Astrocyte (in vitro differentiated cells and primary cell): ENCODE results near the gene ERFL. TPM values are rescaled to one million over a fixed set of nuclear protein-coding genes. Genes with fewer than 3 reads are reported as not detected.

Experiments used
- DNase-seq: peaks from one replicate; pipeline ENCODE4 v3.0.0-alpha.2; 2010; ENCODE audit warnings: low read depth
- FAIRE-seq: peaks from 2 replicates; lab custom pipeline; 2011; peaks lifted over from hg19 to GRCh38; lab: Jason Lieb, UNC
- H2AFZ ChIP-seq: 2 replicates; pipeline ENCODE4 v1.6.0; 2012; ENCODE audit warnings: low read depth, low read length, inconsistent platforms
- H3K27ac ChIP-seq: 2 replicates; pipeline ENCODE4 v1.5.1; 2011; ENCODE audit warnings: low read depth, low read length, inconsistent platforms
- H3K27me3 ChIP-seq: 2 replicates; pipeline ENCODE4 v1.6.0; 2011; ENCODE audit warnings: low read length, inconsistent platforms; ENCODE audit not compliant: insufficient read depth
- H3K36me3 ChIP-seq: 2 replicates; pipeline ENCODE4 v1.5.1; 2011; ENCODE audit warnings: low read length, inconsistent platforms; ENCODE audit not compliant: insufficient read depth
- H3K4me1 ChIP-seq: 2 replicates; pipeline ENCODE4 v1.5.1; 2011; ENCODE audit warnings: low read length, inconsistent platforms; ENCODE audit not compliant: insufficient read depth
- H3K4me2 ChIP-seq: 2 replicates; pipeline ENCODE4 v1.6.0; 2012; ENCODE audit warnings: low read length, inconsistent platforms
- H3K4me3 ChIP-seq: 2 replicates; pipeline ENCODE4 v1.5.1; 2011; ENCODE audit warnings: low read depth, mild to moderate bottlenecking, low read length, inconsistent platforms; ENCODE audit not compliant: insufficient read depth
- H3K79me2 ChIP-seq: 2 replicates; pipeline ENCODE4 v1.6.0; 2012; ENCODE audit warnings: mild to moderate bottlenecking, low read length, inconsistent platforms; ENCODE audit not compliant: insufficient read depth
- H3K9ac ChIP-seq: 2 replicates; pipeline ENCODE4 v1.6.0; 2012; ENCODE audit warnings: mild to moderate bottlenecking, low read length, inconsistent platforms
- H3K9me3 ChIP-seq: 2 replicates; pipeline ENCODE4 v1.5.1; 2012; ENCODE audit warnings: low read depth, mild to moderate bottlenecking, low read length, inconsistent platforms; ENCODE audit not compliant: insufficient read depth
- H4K20me1 ChIP-seq: 2 replicates; pipeline ENCODE4 v1.6.0; 2012; ENCODE audit warnings: low read length, inconsistent platforms; ENCODE audit not compliant: insufficient read depth
- H3K27ac Mint-ChIP-seq: one replicate; pipeline ENCODE4 v1.8.0; 2021; ENCODE audit warnings: mild to moderate bottlenecking, mixed read lengths; ENCODE audit not compliant: unreplicated experiment
- H3K27me3 Mint-ChIP-seq: one replicate; pipeline ENCODE4 v1.8.0; 2021; ENCODE audit warnings: low read depth, mixed read lengths; ENCODE audit not compliant: unreplicated experiment
- H3K36me3 Mint-ChIP-seq: one replicate; pipeline ENCODE4 v1.8.0; 2021; ENCODE audit warnings: low read depth, mixed read lengths; ENCODE audit not compliant: unreplicated experiment
- H3K4me1 Mint-ChIP-seq: one replicate; pipeline ENCODE4 v1.8.0; 2021; ENCODE audit warnings: low read depth, mixed read lengths; ENCODE audit not compliant: unreplicated experiment
- H3K4me3 Mint-ChIP-seq: one replicate; pipeline ENCODE4 v1.8.0; 2021; ENCODE audit warnings: mild to moderate bottlenecking, moderate library complexity, mixed read lengths; ENCODE audit not compliant: unreplicated experiment
- H3K9me3 Mint-ChIP-seq: one replicate; pipeline ENCODE4 v1.8.0; 2021; ENCODE audit warnings: mild to moderate bottlenecking, mixed read lengths; ENCODE audit not compliant: unreplicated experiment
- EZH2 ChIP-seq: IDR thresholded peaks from 2 replicates; pipeline ENCODE4 v1.6.1; 2012; ENCODE audit warnings: mild to moderate bottlenecking, low read length, inconsistent platforms; ENCODE audit not compliant: insufficient read depth
- total RNA-seq: library from RNA; stranded (reverse); gene quantifications from 2 replicates; pipeline ENCODE4 v1.2.1, GENCODE V29; 2021
- TF ChIP-seq, protein P1 (sequence below): IDR thresholded peaks from 2 replicates; pipeline ENCODE4 v1.5.1; 2011; ENCODE audit warnings: low read depth, mild to moderate bottlenecking, inconsistent platforms, low read length, moderate library complexity; ENCODE audit not compliant: insufficient read depth

Gene ERFL
- total RNA-seq, 1 donor from 2014 or later: 0.41 TPM

DNA sequence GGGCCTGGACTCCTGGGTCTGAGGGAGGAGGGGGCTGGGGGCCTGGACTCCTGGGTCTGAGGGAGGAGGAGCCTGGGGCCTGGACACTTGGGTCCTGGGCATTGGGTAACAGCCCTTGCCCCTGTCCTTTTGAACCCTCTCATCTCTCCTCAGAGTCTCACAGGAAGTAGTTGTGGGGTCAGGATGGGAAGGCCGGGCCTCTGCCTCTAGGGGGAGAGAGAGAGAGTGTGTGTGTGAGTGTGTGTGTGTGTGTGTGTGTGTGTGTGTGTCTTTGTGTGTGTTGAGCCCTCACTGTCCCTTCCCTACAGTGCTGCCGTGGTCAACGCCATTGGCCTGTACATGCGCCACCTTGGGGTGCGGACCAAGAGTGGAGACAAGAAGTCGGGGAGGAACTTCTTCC lies 34.4 kb downstream of the ERFL start:
- Histone ChIP-seq H3K4me2 (no peak overlapping the region), H2AFZ (no peak overlapping the region), H3K9ac (no peak overlapping the region), H3K4me1 (no peaks in the 10 kb centered on the region), H3K79me2 (peaks cover 18% of the 10 kb centered on the region), H3K27ac (no peak overlapping the region), H3K9me3 (no peaks in the 10 kb centered on the region), H3K4me3 (no peak overlapping the region), H3K36me3 (peaks cover 17% of the 10 kb centered on the region), H3K27me3 (no peaks in the 10 kb centered on the region), H4K20me1 (peaks cover 52% of the 10 kb centered on the region)
- no peak overlapping the region for H3K27ac Mint-ChIP-seq
- no peaks in the 10 kb centered on the region for H3K27me3 Mint-ChIP-seq
- no peak overlapping the region for H3K4me3 Mint-ChIP-seq
- no peak for TF ChIP-seq EZH2
- TF ChIP-seq, protein P1, sequence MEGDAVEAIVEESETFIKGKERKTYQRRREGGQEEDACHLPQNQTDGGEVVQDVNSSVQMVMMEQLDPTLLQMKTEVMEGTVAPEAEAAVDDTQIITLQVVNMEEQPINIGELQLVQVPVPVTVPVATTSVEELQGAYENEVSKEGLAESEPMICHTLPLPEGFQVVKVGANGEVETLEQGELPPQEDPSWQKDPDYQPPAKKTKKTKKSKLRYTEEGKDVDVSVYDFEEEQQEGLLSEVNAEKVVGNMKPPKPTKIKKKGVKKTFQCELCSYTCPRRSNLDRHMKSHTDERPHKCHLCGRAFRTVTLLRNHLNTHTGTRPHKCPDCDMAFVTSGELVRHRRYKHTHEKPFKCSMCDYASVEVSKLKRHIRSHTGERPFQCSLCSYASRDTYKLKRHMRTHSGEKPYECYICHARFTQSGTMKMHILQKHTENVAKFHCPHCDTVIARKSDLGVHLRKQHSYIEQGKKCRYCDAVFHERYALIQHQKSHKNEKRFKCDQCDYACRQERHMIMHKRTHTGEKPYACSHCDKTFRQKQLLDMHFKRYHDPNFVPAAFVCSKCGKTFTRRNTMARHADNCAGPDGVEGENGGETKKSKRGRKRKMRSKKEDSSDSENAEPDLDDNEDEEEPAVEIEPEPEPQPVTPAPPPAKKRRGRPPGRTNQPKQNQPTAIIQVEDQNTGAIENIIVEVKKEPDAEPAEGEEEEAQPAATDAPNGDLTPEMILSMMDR: no peak
- H3K9me3 Mint-ChIP-seq: no peaks in the 10 kb centered on the region
- DNase-seq (no peak), FAIRE-seq (no peak)
- H3K36me3 Mint-ChIP-seq: peaks cover 15% of the 10 kb centered on the region
- peaks cover 5% of the 10 kb centered on the region for H3K4me1 Mint-ChIP-seq

DNA sequence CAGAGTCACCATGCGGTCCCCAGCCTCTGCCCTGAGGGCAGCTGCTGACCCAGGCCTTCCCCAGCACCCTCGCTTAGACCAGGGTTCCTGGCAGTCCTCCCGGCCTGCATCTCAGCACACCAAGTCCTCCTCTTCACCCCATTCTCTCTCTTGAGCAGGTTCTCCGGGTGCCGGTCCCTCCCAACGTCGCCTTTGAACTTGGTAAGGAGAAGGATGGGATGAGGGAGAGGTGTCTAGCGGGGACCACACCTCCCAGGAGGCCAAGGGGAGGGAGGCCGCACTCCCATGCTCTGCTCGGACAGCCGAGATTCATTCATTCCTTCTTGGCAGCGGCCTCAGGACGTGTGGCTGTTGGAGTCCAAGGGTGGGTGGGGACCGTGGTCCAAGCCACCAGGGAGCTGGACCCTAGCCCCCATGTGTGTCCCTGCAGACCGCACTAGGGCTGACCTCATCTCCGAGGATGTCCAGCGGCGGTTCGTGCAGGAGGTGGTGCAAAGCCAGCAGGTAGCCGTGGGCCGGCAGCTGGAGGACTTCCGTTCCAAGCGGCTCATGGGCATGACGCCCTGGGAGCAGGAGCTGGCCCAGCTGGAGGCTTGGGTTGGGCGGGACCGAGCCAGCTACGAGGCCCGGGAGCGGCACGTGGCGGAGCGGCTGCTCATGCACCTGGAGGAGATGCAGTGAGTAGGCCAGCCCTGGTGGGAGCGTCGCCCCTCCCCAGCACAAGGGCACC lies 35.9 kb downstream of the ERFL start:
- Histone ChIP-seq H3K4me3 (no peak overlapping the region), H4K20me1 (peaks cover 55% of the 10 kb centered on the region), H3K27ac (no peak overlapping the region), H3K4me2 (no peak overlapping the region), H3K4me1 (peaks cover 13% of the 10 kb centered on the region), H3K79me2 (peaks cover 31% of the 10 kb centered on the region), H3K9ac (no peak overlapping the region), H3K27me3 (no peaks in the 10 kb centered on the region), H3K36me3 (peaks cover 10% of the 10 kb centered on the region), H2AFZ (no peak overlapping the region), H3K9me3 (no peaks in the 10 kb centered on the region)
- Mint-ChIP-seq H3K9me3 (no peaks in the 10 kb centered on the region), H3K27ac (no peak overlapping the region), H3K27me3 (no peaks in the 10 kb centered on the region), H3K4me1 (peaks cover 12% of the 10 kb centered on the region), H3K4me3 (no peak overlapping the region), H3K36me3 (peaks cover 12% of the 10 kb centered on the region)
- FAIRE-seq (no peak), DNase-seq (no peak)
- TF ChIP-seq, protein P1: no peak
- no peak for TF ChIP-seq EZH2

DNA sequence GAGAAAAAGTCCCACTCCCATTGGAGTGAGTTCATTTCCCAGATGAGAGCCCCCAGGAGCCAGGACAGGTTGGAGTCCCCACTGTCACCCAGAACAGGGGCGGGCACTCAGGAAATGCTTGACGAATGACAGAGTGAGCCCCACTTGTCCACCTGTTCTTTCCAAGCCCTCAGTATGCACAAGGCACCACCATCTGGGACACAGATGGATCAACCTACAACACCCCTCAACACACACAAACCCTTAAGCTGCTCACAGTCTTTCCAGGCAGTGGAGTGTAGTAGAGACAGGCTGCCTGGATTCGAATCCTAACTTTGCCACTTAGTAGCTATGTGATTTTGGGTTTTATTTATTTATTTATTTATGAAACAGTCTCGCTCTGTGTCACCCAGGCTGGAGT lies 37.3 kb downstream of the ERFL start:
- Mint-ChIP-seq H3K36me3 (peaks cover 22% of the 10 kb centered on the region), H3K27ac (no peak overlapping the region), H3K27me3 (no peaks in the 10 kb centered on the region), H3K4me1 (peaks cover 23% of the 10 kb centered on the region), H3K4me3 (no peak overlapping the region), H3K9me3 (no peaks in the 10 kb centered on the region)
- Histone ChIP-seq H3K9me3 (no peaks in the 10 kb centered on the region), H3K36me3 (peaks cover 10% of the 10 kb centered on the region), H4K20me1 (peaks cover 62% of the 10 kb centered on the region), H3K4me2 (no peak overlapping the region), H3K27ac (no peak overlapping the region), H3K79me2 (peaks cover 45% of the 10 kb centered on the region), H3K27me3 (no peaks in the 10 kb centered on the region), H3K4me3 (no peak overlapping the region), H3K4me1 (peaks cover 23% of the 10 kb centered on the region), H3K9ac (no peak overlapping the region), H2AFZ (no peak overlapping the region)
- no peak for TF ChIP-seq EZH2
- TF ChIP-seq, protein P1: no peak
- FAIRE-seq: no peak
- no peak for DNase-seq
